ENCODE data around the gene TBC1D22B. TPM values are rescaled to one million over a fixed set of nuclear protein-coding genes. Genes with fewer than 3 reads are reported as not detected.

The TBC1D22B gene
- total and polyA plus RNA-seq, 7 donors: 6.1 to 10.8 (median 7.2) TPM

GRCh38 chr6:37338745-37339255 is 81.2 kb downstream of the TBC1D22B start:
- H3K27me3 ChIP-seq: no peaks in the 10 kb centered on the region
- H3K27ac ChIP-seq: no peak overlapping the region
- TF ChIP-seq POLR2A (IDR thresholded peaks at IDR 0.05) (no peak), EP300 (IDR thresholded peaks at IDR 0.05) (no peak), POLR2AphosphoS5 (IDR thresholded peaks at IDR 0.05) (no peak)
- TF ChIP-seq, protein P1, sequence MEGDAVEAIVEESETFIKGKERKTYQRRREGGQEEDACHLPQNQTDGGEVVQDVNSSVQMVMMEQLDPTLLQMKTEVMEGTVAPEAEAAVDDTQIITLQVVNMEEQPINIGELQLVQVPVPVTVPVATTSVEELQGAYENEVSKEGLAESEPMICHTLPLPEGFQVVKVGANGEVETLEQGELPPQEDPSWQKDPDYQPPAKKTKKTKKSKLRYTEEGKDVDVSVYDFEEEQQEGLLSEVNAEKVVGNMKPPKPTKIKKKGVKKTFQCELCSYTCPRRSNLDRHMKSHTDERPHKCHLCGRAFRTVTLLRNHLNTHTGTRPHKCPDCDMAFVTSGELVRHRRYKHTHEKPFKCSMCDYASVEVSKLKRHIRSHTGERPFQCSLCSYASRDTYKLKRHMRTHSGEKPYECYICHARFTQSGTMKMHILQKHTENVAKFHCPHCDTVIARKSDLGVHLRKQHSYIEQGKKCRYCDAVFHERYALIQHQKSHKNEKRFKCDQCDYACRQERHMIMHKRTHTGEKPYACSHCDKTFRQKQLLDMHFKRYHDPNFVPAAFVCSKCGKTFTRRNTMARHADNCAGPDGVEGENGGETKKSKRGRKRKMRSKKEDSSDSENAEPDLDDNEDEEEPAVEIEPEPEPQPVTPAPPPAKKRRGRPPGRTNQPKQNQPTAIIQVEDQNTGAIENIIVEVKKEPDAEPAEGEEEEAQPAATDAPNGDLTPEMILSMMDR (IDR thresholded peaks at IDR 0.05): no peak
- no peak for DNase-seq
- no peak overlapping the region for H3K4me3 ChIP-seq
- WGBS, 2 donors: 97% methylated on average over 5 of the region's 5 CpGs
- intact Hi-C loops (cut with DNase I): no loop called here
- no peaks in the 10 kb centered on the region for H3K9me3 ChIP-seq
- H3K36me3 ChIP-seq: no peaks in the 10 kb centered on the region
- H3K4me1 ChIP-seq: peaks cover 0 to 4% (median 0%) of the 10 kb centered on the region in 4 donors

DNA sequence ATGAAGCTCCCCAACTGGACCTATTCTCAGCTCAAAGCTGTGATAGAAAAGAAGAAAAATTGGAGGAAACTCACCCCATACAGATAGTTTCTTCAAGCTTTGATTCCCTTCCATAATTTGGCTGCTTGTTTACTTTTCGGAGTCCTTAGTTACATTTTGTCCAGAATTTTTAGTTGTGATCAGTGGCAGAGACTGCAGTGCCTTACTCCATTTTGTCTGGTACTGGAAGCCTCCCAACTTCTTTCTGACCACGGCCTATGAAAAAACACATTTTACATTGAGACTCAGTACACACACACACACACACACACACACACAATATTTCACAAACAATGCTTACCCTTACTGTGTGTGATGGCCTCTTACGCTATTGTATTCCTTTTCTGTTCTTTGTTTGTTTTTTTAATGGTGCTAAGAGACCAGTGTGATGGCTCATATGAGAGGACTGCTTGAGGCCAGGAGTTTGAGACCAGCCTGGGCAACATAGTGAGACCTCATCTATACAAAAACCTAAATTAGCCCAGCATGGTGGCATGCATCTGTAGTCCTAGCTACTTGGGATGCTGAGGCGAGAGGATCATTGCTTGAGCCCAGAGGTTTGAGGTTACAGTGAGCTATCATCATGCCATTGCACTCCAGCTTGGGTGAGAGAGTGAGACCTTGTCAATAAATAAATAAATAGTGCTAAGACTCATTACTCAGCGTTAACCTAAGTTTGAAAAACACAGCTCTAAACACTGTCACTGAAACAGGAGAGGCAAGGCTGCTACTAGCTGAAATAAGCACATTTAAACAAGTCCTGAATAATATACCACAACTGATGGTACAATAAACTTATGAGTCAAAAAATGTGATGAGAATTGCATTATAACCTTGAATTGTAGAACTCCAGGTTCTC is 82.4 kb downstream of the TBC1D22B start:
- WGBS, 2 donors: 91 to 92% methylated on average over 5 of the region's 5 CpGs
- Histone ChIP-seq H3K27ac (no peak overlapping the region), H3K36me3 (no peaks in the 10 kb centered on the region), H3K9me3 (no peaks in the 10 kb centered on the region), H3K27me3 (no peaks in the 10 kb centered on the region), H3K4me1 (peaks cover 0 to 4% (median 0%) of the 10 kb centered on the region in 4 donors), H3K4me3 (no peak overlapping the region)
- TF ChIP-seq EP300 (IDR thresholded peaks at IDR 0.05) (no peak), POLR2AphosphoS5 (IDR thresholded peaks at IDR 0.05) (no peak), POLR2A (IDR thresholded peaks at IDR 0.05) (no peak)
- TF ChIP-seq, protein P1 (IDR thresholded peaks at IDR 0.05): no peak
- intact Hi-C loops (cut with DNase I): no loop called here
- no peak for DNase-seq

DNA sequence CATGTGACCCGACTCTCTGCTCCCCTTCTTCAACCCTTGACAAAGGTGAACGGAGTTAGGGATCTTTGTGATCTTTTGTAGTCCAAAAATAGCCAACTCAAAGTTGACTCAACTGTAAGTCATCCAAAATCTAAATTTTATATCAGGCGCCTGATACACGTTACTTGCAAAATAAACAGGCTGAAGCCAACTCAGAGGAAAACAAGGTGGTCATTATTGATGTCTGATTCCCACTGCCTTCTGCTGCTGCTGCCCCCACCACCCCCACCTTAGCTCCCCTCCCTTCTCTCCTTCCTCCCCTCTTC is 83.0 kb downstream of the TBC1D22B start:
- Histone ChIP-seq H3K27ac (no peak overlapping the region), H3K4me1 (peaks cover 0 to 4% (median 0%) of the 10 kb centered on the region in 4 donors), H3K27me3 (no peaks in the 10 kb centered on the region), H3K4me3 (no peak overlapping the region), H3K9me3 (no peaks in the 10 kb centered on the region), H3K36me3 (no peaks in the 10 kb centered on the region)
- WGBS, 2 donors: 87% methylated on average over 4 of the region's 4 CpGs
- TF ChIP-seq POLR2AphosphoS5 (IDR thresholded peaks at IDR 0.05) (no peak), POLR2A (IDR thresholded peaks at IDR 0.05) (no peak), EP300 (IDR thresholded peaks at IDR 0.05) (no peak)
- TF ChIP-seq, protein P1 (IDR thresholded peaks at IDR 0.05): no peak
- intact Hi-C loops (cut with DNase I): no loop called here
- DNase-seq: no peak

GRCh38 chr6:37343248-37343647 is 85.7 kb downstream of the TBC1D22B start:
- no peak for DNase-seq
- no peak overlapping the region for H3K27ac ChIP-seq
- peaks cover 0 to 4% (median 0%) of the 10 kb centered on the region in 4 donors for H3K4me1 ChIP-seq
- H3K36me3 ChIP-seq: no peaks in the 10 kb centered on the region
- no peak overlapping the region for H3K4me3 ChIP-seq
- WGBS, 2 donors: 84% methylated on average over 3 of the region's 3 CpGs
- no peaks in the 10 kb centered on the region for H3K9me3 ChIP-seq
- intact Hi-C loops (cut with DNase I): no loop called here
- no peaks in the 10 kb centered on the region for H3K27me3 ChIP-seq
- TF ChIP-seq, protein P1 (IDR thresholded peaks at IDR 0.05): no peak
- TF ChIP-seq POLR2AphosphoS5 (IDR thresholded peaks at IDR 0.05): no peak
- no peak for TF ChIP-seq POLR2A (IDR thresholded peaks at IDR 0.05)
- TF ChIP-seq EP300 (IDR thresholded peaks at IDR 0.05): no peak
